GM18868 (cell line): ENCODE data around the gene LAPTM5.
A peak's percentile ranks its signal among the peaks of the same experiment; 100 is the strongest.

Source experiments
- ATAC-seq: cut with Tn5 transposase; IDR thresholded peaks from one replicate; pipeline ENCODE4 v1.9.1; 2021; ENCODE audit warnings: mild to moderate bottlenecking, moderate library complexity; ENCODE audit not compliant: unreplicated experiment

The LAPTM5 gene

GRCh38 chr1:30787856-30788495 is 30.4 kb upstream of the LAPTM5 start:
- ATAC-seq, result no peak

- ATAC-seq, result no peak
Observed at GRCh38 chr1:30787266-30787665, 29.7 kb upstream of the LAPTM5 start.

- ATAC-seq, result no peak
Observed at GRCh38 chr1:30786264-30786991, 28.9 kb upstream of the LAPTM5 start.

DNA sequence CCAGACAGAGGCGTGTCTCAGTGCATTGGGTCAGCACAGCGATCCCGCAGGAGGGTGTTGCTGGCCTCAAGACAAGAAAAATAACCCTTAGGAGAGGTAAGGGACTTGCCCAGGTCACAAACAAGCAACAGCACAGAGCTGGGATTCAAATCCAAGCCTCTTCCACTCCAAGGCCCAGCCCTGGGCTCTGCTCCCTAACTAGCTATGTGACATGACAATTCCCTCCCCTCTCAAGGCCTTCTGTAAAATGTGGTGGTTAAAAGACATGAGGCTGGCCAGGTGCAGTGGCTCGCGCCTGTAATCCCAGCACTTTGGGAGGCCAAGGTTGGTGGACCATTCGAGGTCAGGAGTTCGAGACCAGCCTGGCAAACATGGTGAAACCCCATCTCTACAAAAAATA is 28.1 kb upstream of the LAPTM5 start:
- ATAC-seq, result no peak

DNA sequence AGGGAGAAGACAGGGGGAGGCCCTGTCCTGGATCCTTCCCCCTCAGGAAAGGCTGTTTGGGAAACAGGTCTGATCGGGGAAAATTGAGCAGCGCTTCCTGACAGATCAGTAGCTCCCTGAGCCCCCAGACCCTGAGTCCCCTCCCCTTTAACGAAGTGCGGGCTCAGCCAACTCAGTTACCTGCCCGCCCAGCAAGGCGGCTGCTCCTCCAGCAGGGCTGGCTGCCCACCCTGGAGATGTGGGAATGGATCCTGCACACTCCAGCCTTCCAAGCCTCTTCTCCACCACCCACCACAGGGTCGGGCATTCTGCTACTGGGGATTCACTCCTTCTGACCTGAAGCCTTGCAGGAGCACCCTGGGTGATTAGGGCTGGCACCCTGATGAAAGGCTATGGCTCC is 27.6 kb upstream of the LAPTM5 start:
- ATAC-seq, result no peak

GRCh38 chr1:30783256-30783915 is 25.8 kb upstream of the LAPTM5 start:
- no peak for ATAC-seq

DNA sequence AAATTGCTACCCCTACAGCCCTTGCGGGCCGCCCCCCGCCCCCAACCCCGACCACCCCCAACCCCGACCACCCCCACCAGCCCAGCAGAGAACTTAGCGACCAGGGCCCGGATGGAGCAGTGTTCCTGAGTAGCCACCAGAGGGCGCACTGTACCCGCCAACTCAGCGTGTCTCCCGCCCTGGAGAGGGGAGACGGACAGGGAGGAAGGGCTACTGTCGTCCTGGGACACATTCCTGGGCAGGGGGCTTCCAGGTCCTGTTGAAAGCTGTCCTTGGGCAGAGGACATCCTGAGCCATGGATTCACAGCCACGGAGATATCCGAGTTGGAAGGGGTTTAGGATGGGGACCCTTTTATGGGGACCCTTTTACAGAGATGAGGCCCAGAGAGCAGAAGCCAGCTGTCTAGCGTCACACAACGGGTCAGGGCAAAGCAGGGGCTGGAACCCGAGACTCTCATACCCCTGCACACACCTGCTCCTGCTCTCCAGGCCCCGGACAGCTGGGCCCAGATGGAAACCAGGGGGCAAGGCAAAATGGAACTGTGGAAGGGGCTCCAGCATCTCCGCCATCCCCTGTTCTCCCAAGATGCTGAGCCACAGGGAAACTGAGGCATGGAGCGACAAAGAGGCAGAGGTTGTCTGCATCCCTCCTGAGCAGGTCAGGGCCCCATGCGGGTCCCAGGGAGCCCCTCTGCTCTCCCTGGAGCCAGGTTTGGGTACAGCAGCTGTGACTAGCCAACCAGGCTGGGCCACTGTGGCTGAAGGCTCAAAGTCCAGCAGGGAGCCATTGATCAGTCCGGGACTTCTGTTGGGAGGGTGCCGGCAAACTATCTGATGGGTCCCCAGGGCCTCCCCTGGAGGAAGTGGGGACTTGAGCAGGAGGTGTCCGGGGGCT is 25.0 kb upstream of the LAPTM5 start:
- ATAC-seq, result no peak

- ATAC-seq, result no peak
Observed at GRCh38 chr1:30781906-30782305, 24.3 kb upstream of the LAPTM5 start.

DNA sequence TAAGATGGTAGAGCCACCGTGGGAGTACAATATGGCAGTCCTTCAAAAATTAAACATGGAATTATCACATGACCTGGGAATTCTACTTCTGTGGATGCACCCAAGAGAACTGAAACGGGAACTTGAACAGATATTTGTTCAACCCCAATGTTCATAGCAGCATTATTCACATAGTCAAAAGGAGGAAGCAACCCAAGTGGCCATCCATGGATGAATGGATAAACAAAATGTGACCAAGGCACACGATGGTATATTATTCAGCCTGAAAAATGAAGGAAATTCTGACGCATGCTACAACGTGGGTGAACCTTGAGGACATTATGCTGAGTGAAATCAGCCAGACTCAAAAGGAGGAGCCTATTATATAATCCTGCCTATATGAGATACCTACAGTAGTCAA is 22.8 kb upstream of the LAPTM5 start:
- ATAC-seq, result no peak

GRCh38 chr1:30779294-30780071 is 21.9 kb upstream of the LAPTM5 start:
- peak; percentile 67 for ATAC-seq

GRCh38 chr1:30778979-30779293 is 21.4 kb upstream of the LAPTM5 start:
- ATAC-seq, result no peak

GRCh38 chr1:30778154-30778978 is 20.8 kb upstream of the LAPTM5 start:
- ATAC-seq, result no peak

DNA sequence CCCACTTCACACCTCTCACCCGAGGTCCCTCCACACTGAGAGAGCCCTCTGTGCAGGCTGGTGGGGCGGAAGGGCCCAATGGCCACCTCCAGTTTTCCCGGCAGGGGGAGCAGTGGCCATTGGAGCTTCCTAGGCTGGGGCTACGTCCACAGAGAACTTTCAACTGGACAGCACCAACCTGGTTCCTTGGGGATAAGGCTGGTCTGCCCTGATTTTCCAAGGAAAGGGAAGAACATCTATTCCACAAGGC is 20.3 kb upstream of the LAPTM5 start:
- no peak for ATAC-seq

GRCh38 chr1:30777060-30777903 is 19.7 kb upstream of the LAPTM5 start:
- no peak for ATAC-seq

GRCh38 chr1:30776097-30777059 is 18.8 kb upstream of the LAPTM5 start:
- no peak for ATAC-seq

DNA sequence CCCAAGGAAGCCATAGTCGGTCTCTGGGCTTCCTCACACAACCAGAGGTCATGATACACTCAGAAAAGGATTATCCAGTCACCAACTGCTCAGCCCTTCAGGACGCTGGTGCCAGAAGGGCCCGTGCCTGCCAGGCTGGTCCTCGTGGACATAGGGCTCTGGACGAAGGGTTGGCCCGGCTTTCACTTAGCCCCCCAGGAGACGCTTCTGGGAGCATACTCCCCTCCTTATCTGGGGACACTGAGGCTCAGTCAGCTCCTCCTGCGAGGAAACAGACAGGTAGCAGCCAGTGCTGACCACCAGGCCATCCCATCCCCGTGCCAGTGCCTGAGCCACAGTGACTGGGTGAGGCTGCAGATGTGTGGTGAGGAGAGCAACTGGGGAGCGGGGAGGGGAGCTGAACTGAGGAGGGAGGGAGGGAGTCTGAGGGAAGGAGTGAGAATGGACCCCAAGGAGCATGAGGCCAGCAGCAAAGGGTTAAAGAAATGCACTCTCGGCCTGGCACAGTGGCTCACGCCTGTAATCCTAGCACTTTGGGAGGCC is 17.9 kb upstream of the LAPTM5 start:
- ATAC-seq, result no peak

DNA sequence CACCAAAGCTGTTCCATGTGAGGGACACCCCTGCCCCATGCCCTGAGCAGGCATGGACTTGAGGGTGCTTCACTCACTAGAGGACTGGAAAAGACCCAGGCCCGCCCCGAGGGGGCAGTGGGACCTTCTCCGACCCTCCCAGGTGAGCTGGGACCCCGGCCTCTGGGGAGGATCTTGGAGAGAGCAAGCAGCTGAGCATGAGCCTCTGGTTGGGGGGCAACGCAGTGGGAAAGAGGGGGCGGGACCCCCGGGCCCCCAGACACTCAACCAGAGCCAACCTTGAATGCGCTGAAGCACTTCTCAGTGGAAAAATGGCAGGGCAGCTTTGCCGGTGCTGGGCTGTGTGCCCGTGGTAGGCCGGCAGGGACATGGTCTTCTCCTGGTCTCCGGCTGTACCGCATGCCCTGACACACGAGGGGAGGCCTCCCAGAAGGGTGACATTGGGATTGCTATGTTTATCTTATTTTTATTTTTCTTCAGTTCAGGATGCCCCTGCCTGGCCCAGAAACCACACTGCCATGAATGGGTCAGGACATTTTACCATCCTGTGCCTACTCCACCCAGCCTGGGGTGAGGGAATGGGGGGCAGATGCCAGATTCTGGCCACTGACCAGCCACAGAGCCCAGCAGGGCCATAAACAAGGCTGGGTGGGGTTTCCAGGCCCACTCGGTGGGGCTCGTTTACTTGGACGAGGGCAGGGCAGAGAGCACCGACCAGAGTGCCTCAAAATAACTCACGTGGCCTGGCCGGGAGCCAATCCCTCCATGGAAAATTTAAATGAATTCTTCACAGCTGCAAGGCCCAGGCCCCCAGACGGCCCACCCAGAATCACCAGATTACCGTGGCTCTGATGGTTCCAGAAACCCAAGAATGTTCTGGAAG is 17.2 kb upstream of the LAPTM5 start:
- ATAC-seq, result no peak
